Vagina (tissue), 2 donors: ENCODE results near the gene HFE.

Experiments used
- POLR2AphosphoS5 ChIP-seq, 2 donors: sonication (generic); formaldehyde crosslinking; IDR thresholded peaks; one replicate each; pipeline ENCODE4 v1.9.0; 2017; ENCODE audit warnings: antibody characterized with exemption in 2 of 2, mild to moderate bottlenecking in 2 of 2, low read depth in 1 of 2; ENCODE audit not compliant: insufficient read depth in 1 of 2
- TF ChIP-seq, protein P1 (sequence below), 3 experiments: fragments of 450-650 bp in 2 of 3; fragments of 200-600 bp in 1 of 3; sonication (generic) in 1 of 3; IDR thresholded peaks; one replicate each; pipeline ENCODE4 v1.5.1; 2017 to 2019; ENCODE audit warnings: antibody characterized with exemption in 3 of 3, mild to moderate bottlenecking in 2 of 3, moderate library complexity in 2 of 3

GRCh38 chr6:26048590-26048989 is 38.6 kb upstream of the HFE start:
- TF ChIP-seq, protein P1, sequence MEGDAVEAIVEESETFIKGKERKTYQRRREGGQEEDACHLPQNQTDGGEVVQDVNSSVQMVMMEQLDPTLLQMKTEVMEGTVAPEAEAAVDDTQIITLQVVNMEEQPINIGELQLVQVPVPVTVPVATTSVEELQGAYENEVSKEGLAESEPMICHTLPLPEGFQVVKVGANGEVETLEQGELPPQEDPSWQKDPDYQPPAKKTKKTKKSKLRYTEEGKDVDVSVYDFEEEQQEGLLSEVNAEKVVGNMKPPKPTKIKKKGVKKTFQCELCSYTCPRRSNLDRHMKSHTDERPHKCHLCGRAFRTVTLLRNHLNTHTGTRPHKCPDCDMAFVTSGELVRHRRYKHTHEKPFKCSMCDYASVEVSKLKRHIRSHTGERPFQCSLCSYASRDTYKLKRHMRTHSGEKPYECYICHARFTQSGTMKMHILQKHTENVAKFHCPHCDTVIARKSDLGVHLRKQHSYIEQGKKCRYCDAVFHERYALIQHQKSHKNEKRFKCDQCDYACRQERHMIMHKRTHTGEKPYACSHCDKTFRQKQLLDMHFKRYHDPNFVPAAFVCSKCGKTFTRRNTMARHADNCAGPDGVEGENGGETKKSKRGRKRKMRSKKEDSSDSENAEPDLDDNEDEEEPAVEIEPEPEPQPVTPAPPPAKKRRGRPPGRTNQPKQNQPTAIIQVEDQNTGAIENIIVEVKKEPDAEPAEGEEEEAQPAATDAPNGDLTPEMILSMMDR (IDR thresholded peaks at IDR 0.05), result no peak
- no peak for TF ChIP-seq POLR2AphosphoS5 (IDR thresholded peaks at IDR 0.05; ENCODE audit: insufficient read depth in 1 of 2, low read depth in 1 of 2)
